Gastroesophageal sphincter (tissue), 4 donors: ENCODE measurements around the gene OGFOD2. TPM values are rescaled to one million over a fixed set of nuclear protein-coding genes. Genes with fewer than 3 reads are reported as not detected.
A peak's percentile ranks its signal among the peaks of the same experiment; 100 is the strongest.

Experiments used
- ATAC-seq: fragments of 150-250 bp; one replicate; pipeline ENCODE4 v1.9.1; 2016; ENCODE audit warnings: mild to moderate bottlenecking, moderate library complexity
- H3K27ac ChIP-seq, 4 donors: fragments of 200-600 bp; sonication (generic) in 3 of 4; 1 replicate in 3 of 4; 2 replicates in 1 of 4; pipeline ENCODE4 v1.5.1; 2016 to 2019
- H3K27me3 ChIP-seq: fragments of 200-600 bp; sonication (generic); one replicate; pipeline ENCODE4 v1.5.1; 2019
- H3K36me3 ChIP-seq, 2 donors: fragments of 200-600 bp; sonication (generic); one replicate each; pipeline ENCODE4 v1.5.1; 2019; ENCODE audit warnings: control low read depth in 1 of 2
- H3K4me1 ChIP-seq, 3 donors: fragments of 200-600 bp; sonication (generic); 1 replicate in 2 of 3; 2 replicates in 1 of 3; pipeline ENCODE4 v1.5.1; 2016 to 2019; ENCODE audit warnings: control low read depth in 2 of 3
- H3K4me3 ChIP-seq, 2 donors: fragments of 200-600 bp; sonication (generic); one replicate each; pipeline ENCODE4 v1.5.1; 2019; ENCODE audit warnings: mild to moderate bottlenecking in 1 of 2, moderate library complexity in 1 of 2
- H3K9me3 ChIP-seq, 3 donors: fragments of 200-600 bp; sonication (generic); one replicate each; pipeline ENCODE4 v1.5.1; 2017 to 2019; ENCODE audit warnings: control low read depth in 2 of 3
- CTCF ChIP-seq, 4 experiments: fragments of 200-600 bp in 2 of 4; fragments of 450-650 bp in 2 of 4; sonication (generic) in 1 of 4; IDR thresholded peaks; one replicate each; pipeline ENCODE4 v1.5.1; 2017 to 2019; ENCODE audit warnings: antibody characterized with exemption in 4 of 4, mild to moderate bottlenecking in 2 of 4, moderate library complexity in 2 of 4
- EP300 ChIP-seq: sonication (generic); formaldehyde crosslinking; IDR thresholded peaks from one replicate; pipeline ENCODE4 v1.6.1; 2017; ENCODE audit warnings: antibody characterized with exemption, mild to moderate bottlenecking
- POLR2A ChIP-seq, 2 donors: fragments of 450-650 bp; IDR thresholded peaks; one replicate each; pipeline ENCODE4 v1.6.1; 2017; ENCODE audit warnings: antibody characterized with exemption in 2 of 2, mild to moderate bottlenecking in 2 of 2, moderate library complexity in 1 of 2
- POLR2AphosphoS5 ChIP-seq: sonication (generic); formaldehyde crosslinking; IDR thresholded peaks from one replicate; pipeline ENCODE4 v1.6.1; 2017; ENCODE audit warnings: antibody characterized with exemption
- WGBS, 2 donors: methylation state at CpG; one replicate each; pipeline ENCODE4 v1.1.5; 2018; ENCODE audit warnings: low coverage in 1 of 2; 5-methylcytosine and 5-hydroxymethylcytosine counted together
- total RNA-seq, 4 donors: library from RNA; depleted of rRNA; stranded (reverse); fragments of >200 nt; gene quantifications; one replicate each; pipeline ENCODE4 v1.1.0, GENCODE V29; 2016

Gene OGFOD2
- total RNA-seq, 4 donors from 2014 or later: 7.3 to 10.7 (median 8.3) TPM

- WGBS, 2 donors: 13% methylated on average over 1 of the region's 55 CpGs; no CpG with 5 or more reads in 1 of the 2 donors
- H3K27me3 ChIP-seq: no peaks in the 10 kb centered on the region
- peaks cover 0 to 50% (median 24%) of the 10 kb centered on the region in 3 donors for H3K4me1 ChIP-seq
- H3K9me3 ChIP-seq: no peaks in the 10 kb centered on the region
- TF ChIP-seq EP300 (no peak), POLR2AphosphoS5 (peak; percentile 35), CTCF (IDR thresholded peaks at IDR 0.05) (no peak), POLR2A (IDR thresholded peaks at IDR 0.05) (peak; percentile 14 to 17)
- H3K36me3 ChIP-seq: no peaks in the 10 kb centered on the region
- peak within 1 kb of the TSS; percentile 34 to 66 for H3K4me3 ChIP-seq
- peak; percentile 94 for ATAC-seq
- H3K27ac ChIP-seq: peak within 1 kb of the TSS in 3 of 4 donors; percentile 61 to 74 (median 72)
These were observed 8.9 kb upstream of the OGFOD2 start, which contains the start of gene ABCB9 for GRCh38 chr12:122965851-122966742. Gene ABCB9, minus strand, starts transcription at chr12:122966463. Its CDS starts 6,228 bp downstream, at chr12:122960235.

GRCh38 chr12:122966743-122967550 is 8.1 kb upstream of the OGFOD2 start:
- WGBS, 2 donors: 40 to 66% methylated on average over 5 to 14 of the region's 15 CpGs
- Histone ChIP-seq H3K9me3 (no peaks in the 10 kb centered on the region), H3K27ac (peak overlapping the region in 3 of 4 donors; percentile 61 to 74 (median 72)), H3K27me3 (no peaks in the 10 kb centered on the region), H3K4me3 (peak overlapping the region in 1 of 2 donors; percentile 66), H3K4me1 (peaks cover 0 to 43% (median 24%) of the 10 kb centered on the region in 3 donors), H3K36me3 (no peaks in the 10 kb centered on the region)
- ATAC-seq: no peak
- TF ChIP-seq CTCF (IDR thresholded peaks at IDR 0.05) (no peak), POLR2A (IDR thresholded peaks at IDR 0.05) (no peak), EP300 (no peak)

- 84 to 88% methylated on average over 2 of the region's 2 CpGs for WGBS, 2 donors
These were observed 6.9 kb upstream of the OGFOD2 start for GRCh38 chr12:122968104-122968503.

GRCh38 chr12:122969676-122970075 is 5.4 kb upstream of the OGFOD2 start:
- WGBS, 2 donors: 4 to 22% methylated on average over 2 to 4 of the region's 4 CpGs
- Histone ChIP-seq H3K27ac (no peak overlapping the region), H3K9me3 (no peaks in the 10 kb centered on the region), H3K4me1 (peaks cover 0 to 29% (median 20%) of the 10 kb centered on the region in 3 donors), H3K4me3 (no peak overlapping the region), H3K27me3 (no peaks in the 10 kb centered on the region), H3K36me3 (no peaks in the 10 kb centered on the region)
- ATAC-seq: no peak
- TF ChIP-seq POLR2AphosphoS5 (no peak), CTCF (IDR thresholded peaks at IDR 0.05) (no peak), POLR2A (IDR thresholded peaks at IDR 0.05) (no peak), EP300 (no peak)

More at GRCh38 chr12:122968104-122968503, 6.9 kb upstream of the OGFOD2 start:
- Histone ChIP-seq H3K36me3 (no peaks in the 10 kb centered on the region), H3K4me3 (no peak overlapping the region), H3K27me3 (no peaks in the 10 kb centered on the region), H3K4me1 (peaks cover 0 to 37% (median 24%) of the 10 kb centered on the region in 3 donors), H3K27ac (no peak overlapping the region), H3K9me3 (no peaks in the 10 kb centered on the region)
- TF ChIP-seq EP300: no peak
- no peak for TF ChIP-seq POLR2AphosphoS5
- TF ChIP-seq CTCF (IDR thresholded peaks at IDR 0.05): no peak
- TF ChIP-seq POLR2A (IDR thresholded peaks at IDR 0.05): no peak
- no peak for ATAC-seq
